ENCODE measurements around the gene MRPL11. TPM values are rescaled to one million over a fixed set of nuclear protein-coding genes. Genes with fewer than 3 reads are reported as not detected.

The MRPL11 gene
- total RNA-seq, 4 donors from 2014 or later = 35.5 to 58.3 (median 39.7) TPM

- Histone ChIP-seq H3K27me3 (no peaks in the 10 kb centered on the region), H3K4me1 (peaks cover 5 to 11% of the 10 kb centered on the region in 2 donors), H3K9me3 (no peaks in the 10 kb centered on the region), H3K36me3 (peaks cover 0 to 12% of the 10 kb centered on the region in 2 donors), H3K4me3 (replicated peaks in 1 of 3) (no peak overlapping the region), H3K27ac (no peak overlapping the region)
- DNase-seq = no peak
- no peak for TF ChIP-seq POLR2A (IDR thresholded peaks at IDR 0.05)
- TF ChIP-seq, protein P1, sequence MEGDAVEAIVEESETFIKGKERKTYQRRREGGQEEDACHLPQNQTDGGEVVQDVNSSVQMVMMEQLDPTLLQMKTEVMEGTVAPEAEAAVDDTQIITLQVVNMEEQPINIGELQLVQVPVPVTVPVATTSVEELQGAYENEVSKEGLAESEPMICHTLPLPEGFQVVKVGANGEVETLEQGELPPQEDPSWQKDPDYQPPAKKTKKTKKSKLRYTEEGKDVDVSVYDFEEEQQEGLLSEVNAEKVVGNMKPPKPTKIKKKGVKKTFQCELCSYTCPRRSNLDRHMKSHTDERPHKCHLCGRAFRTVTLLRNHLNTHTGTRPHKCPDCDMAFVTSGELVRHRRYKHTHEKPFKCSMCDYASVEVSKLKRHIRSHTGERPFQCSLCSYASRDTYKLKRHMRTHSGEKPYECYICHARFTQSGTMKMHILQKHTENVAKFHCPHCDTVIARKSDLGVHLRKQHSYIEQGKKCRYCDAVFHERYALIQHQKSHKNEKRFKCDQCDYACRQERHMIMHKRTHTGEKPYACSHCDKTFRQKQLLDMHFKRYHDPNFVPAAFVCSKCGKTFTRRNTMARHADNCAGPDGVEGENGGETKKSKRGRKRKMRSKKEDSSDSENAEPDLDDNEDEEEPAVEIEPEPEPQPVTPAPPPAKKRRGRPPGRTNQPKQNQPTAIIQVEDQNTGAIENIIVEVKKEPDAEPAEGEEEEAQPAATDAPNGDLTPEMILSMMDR (IDR thresholded peaks at IDR 0.05) = no peak
- 92 to 100% methylated on average over 1 to 14 of the region's 44 CpGs for WGBS, 2 donors
- intact Hi-C loops (cut with DNase I) = no loop called here
Measured at GRCh38 chr11:66475349-66476172, 36.9 kb upstream of the MRPL11 start.

DNA sequence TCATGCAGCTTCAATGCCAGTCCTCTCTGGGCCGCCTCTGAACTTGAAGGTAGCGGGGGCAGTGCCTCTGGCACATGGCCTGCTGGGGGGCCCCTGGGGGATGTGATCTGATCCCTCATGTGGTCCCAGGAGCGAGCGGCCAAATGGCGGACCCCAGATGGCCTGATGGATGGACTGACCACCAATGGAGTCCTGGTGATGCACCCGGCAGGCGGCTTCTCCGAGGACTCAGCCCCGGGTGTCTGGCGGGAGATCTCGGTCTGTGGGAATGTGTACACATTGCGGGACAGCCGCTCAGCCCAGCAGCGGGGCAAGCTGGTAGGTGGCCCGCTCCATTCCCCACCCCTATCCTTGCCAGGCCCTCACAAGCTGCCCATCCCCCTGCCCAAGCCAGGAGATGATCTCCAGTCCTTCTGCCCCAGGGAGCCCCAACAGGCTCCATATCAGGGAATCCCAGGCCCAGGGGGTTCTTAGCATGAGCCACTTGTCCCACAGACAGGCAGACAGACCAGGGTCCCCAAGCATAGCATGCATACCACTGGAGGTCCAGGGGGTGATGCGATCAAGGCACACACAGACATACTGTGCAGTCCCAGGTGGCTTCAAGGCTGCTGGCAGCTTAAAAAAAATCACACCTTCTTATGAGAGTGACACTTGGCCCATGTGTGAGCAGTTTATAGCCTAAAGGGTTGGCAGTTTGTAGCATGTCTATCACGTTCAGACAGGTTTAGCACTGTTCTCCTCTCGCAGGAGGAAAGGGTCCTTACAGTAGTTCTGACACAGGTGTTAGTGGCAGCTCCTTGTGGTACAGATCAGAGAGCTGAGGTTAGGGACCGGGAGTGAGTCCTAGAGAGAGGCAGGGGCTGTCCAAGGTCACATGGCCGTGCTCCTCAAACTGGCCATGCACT is 35.2 kb upstream of the MRPL11 start:
- no peak for DNase-seq
- Histone ChIP-seq H3K4me1 (peaks cover 0 to 4% of the 10 kb centered on the region in 2 donors), H3K27me3 (no peaks in the 10 kb centered on the region), H3K36me3 (peaks cover 0 to 12% of the 10 kb centered on the region in 2 donors), H3K27ac (no peak overlapping the region), H3K4me3 (replicated peaks in 1 of 3) (no peak overlapping the region), H3K9me3 (no peaks in the 10 kb centered on the region)
- WGBS, 2 donors = 86 to 91% methylated on average over 7 to 17 of the region's 20 CpGs
- TF ChIP-seq, protein P1 (IDR thresholded peaks at IDR 0.05) = no peak
- TF ChIP-seq POLR2A (IDR thresholded peaks at IDR 0.05) = no peak
- intact Hi-C loops (cut with DNase I) = no loop called here

DNA sequence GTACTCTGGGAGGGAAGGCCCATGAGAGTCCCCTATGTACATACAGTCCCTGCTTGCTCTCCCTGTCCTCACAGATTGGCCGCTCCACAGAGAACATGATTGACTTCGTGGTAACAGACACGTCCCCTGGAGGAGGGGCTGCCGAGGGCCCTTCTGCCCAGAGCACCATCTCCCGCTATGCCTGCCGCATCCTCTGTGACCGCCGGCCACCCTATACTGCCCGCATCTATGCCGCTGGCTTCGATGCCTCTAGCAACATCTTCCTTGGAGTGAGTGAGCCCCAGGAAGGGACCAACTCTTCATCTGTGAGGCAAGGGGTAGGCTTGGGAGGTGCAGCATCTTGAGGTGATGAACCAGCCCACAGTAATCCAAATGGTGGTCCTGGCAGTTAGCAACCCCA is 34.5 kb upstream of the MRPL11 start:
- H3K36me3 ChIP-seq = peaks cover 0 to 12% of the 10 kb centered on the region in 2 donors

GRCh38 chr11:66472054-66472453 is 33.4 kb upstream of the MRPL11 start:
- TF ChIP-seq POLR2A (IDR thresholded peaks at IDR 0.05) = no peak
- TF ChIP-seq, protein P1 (IDR thresholded peaks at IDR 0.05) = no peak
- Histone ChIP-seq H3K36me3 (peaks cover 0 to 12% of the 10 kb centered on the region in 2 donors), H3K27ac (no peak overlapping the region), H3K27me3 (no peaks in the 10 kb centered on the region), H3K4me1 (peaks cover 4 to 9% of the 10 kb centered on the region in 2 donors), H3K9me3 (no peaks in the 10 kb centered on the region), H3K4me3 (replicated peaks in 1 of 3) (no peak overlapping the region)
- no peak for DNase-seq
- 92 to 96% methylated on average over 9 of the region's 9 CpGs for WGBS, 2 donors
- intact Hi-C loops (cut with DNase I) = no loop called here

More for the DNA sequence above, 34.5 kb upstream of the MRPL11 start:
- intact Hi-C loops (cut with DNase I) = no loop called here
- H3K9me3 ChIP-seq = no peaks in the 10 kb centered on the region
- no peak overlapping the region for H3K27ac ChIP-seq
- no peak for TF ChIP-seq POLR2A (IDR thresholded peaks at IDR 0.05)
- TF ChIP-seq, protein P1 (IDR thresholded peaks at IDR 0.05) = no peak
- no peaks in the 10 kb centered on the region for H3K4me1 ChIP-seq
- 93 to 96% methylated on average over 11 of the region's 11 CpGs for WGBS, 2 donors
- H3K4me3 ChIP-seq (replicated peaks in 1 of 3) = no peak overlapping the region
- no peak for DNase-seq
- no peaks in the 10 kb centered on the region for H3K27me3 ChIP-seq
